Stimulated activated CD4-positive, alpha-beta T cell treated with anti-CD3 and anti-CD28 coated beads, Interleukin-12 subunit alpha, Interleukin-12 subunit beta, amount 100 ng/mL, for 4 hours (primary cell): ENCODE measurements around the gene FHOD3.
A peak's percentile ranks its signal among the peaks of the same experiment; 100 is the strongest.
"Not testable (repeated sequence)": the region's sequence is repeated elsewhere in the genome, so short reads cannot be mapped to it uniquely, and the experiment has no call there.

Experiments
- DNase-seq: peaks from one replicate; pipeline ENCODE4 v3.0.0-alpha.2; 2020

Gene FHOD3

GRCh38 chr18:36680042-36680441 lies 382.5 kb downstream of the FHOD3 start:
- no peak for DNase-seq

DNA sequence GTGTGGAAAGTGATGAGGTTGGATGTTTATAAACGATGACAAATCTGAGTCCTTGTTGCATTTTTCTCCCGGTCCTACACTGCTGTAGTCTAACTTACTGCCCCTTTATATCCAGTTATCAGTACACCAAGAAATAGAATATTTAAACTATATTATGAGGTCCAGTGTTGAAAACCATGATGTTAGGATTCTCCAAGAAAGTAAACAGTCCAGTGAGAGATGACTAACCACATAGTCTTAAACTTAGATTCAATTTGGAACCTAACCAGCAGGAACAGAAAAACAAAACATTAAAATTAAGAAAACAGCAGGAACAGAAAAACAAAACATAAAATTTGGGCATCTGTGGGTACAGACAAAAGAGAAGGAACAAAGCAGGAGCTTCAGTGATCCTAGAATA lies 388.1 kb downstream of the FHOD3 start:
- DNase-seq = no peak

GRCh38 chr18:36688020-36688965 lies 390.8 kb downstream of the FHOD3 start:
- DNase-seq = peak; percentile 35

GRCh38 chr18:36692371-36692770 lies 394.9 kb downstream of the FHOD3 start:
- DNase-seq = no peak

GRCh38 chr18:36692921-36693332 lies 395.4 kb downstream of the FHOD3 start:
- DNase-seq = no peak

DNA sequence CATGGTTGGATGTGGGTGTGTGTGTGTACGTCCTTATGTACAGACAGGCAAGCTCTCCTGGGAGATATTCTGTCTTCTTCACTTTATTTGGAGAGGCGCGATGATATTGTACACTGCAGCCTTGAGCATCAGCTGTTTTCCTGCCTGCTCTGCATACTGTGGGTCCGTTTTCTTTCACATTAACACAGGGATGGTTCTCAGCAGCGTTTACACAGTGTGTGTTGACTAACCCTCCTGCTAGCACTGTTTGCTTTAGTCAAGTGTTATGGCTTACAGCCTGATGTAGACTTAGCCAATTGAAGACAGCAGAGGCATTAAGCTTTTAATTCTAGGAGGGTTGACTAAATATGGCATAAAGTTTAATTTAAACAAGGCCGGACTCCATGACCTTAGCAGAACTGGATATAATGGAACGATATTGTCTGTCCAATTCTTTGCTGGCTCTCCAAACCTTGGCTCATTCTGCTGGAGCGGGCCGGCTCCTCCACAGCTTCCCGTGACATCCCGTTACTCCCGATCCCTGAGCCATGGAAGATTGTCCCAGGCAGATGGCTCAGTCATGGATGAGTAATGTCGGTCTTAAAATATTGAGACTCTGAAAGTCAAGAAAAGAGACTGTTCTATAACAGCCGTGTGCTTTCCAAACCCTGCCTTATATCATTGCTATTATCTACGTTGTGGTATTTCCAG lies 396.6 kb downstream of the FHOD3 start:
- DNase-seq = no peak

DNA sequence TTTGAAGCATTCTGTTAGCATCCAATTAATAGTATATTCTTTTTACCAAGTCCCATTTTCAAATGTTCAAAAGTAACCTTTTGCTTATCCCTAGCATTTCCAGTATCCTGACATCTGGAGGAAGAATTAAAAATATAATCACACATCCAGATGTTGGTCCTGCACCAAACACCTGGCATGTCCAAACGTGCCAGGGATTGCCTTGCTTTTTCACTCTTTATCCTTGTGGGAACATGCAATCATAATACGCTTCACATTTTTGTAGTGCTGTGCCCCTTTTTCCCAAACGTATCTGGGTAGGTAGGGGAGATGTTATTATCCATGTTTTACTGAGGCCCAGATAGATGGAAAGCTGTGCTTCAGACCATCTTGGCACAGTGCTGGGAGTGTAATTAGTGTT lies 398.3 kb downstream of the FHOD3 start:
- DNase-seq = no peak

DNA sequence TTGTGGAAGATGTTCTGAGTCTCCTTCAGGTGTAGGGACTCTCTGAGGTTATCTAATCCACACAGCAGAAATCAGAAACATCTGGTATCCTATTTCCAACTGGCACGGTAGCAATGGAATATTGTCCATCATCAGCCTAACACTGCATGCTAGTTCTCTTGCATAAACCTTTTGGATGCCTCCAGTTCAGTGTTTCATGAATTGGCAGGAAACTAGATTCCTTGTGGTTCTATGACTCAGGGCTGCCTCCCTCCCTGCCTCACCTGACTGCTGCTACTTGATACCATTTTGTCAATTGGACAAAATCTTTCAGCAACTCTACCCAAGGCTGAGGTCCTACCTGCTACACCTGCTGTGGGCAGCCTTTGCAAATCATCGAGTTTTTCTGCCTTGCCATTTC lies 400.4 kb downstream of the FHOD3 start:
- no peak for DNase-seq

- DNase-seq = no peak
These were observed 403.4 kb downstream of the FHOD3 start for GRCh38 chr18:36700955-36701354.

GRCh38 chr18:36702401-36703013 lies 405.0 kb downstream of the FHOD3 start:
- no peak for DNase-seq

DNA sequence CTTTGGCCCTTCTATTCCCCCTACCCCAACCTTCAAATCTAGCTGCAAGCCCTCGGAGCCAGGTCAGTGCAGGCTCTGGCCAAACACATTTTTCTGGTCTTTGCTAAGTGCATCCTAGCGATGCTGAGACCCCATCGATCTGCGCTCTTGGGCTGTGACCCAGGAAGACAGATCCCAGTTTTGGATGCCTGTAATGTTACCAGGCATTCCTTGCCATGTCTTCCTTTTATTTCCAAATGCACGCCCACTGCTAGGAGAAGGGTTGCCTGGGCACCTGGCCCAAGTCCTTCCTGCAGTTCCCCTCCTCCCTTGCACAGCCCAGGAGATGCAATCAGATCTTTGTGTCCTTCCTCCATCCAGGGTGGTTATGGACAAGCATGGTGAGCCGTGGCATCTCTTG lies 406.6 kb downstream of the FHOD3 start:
- DNase-seq = no peak

DNA sequence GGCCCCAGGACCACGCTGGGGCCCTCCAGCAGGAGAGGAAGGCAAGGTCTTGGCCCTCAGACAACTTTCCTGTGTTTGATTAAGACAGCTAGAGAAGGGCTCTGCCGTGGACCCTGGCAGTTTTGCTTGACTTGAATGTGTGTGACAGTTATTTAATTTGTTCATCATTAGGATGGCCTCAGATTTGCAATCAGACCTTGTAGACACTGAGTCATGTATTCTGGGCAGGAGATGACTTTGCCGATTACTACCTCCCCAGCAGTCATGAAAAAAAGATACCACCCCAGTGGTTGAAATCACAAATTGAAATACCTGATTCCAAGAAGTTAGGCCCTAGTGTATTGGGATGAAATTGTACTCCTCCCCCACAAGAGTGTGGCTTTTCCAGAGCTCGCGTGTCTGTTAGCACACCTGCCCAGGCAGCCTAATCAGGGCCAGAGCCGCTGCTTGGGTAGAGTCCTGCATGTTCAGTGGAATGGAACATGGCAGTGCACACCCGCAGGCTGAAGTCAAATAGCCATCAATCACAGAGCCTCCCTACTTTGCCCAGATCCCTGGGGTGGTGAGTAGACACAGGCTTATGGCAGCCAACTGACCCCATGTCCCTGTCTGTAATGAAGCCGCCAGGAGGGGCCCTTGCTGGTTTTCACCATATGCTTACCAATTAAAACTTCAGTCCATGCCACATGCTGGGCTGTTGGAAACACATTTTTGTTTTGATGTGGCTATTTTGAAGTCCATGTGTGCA lies 408.8 kb downstream of the FHOD3 start:
- DNase-seq = no peak

DNA sequence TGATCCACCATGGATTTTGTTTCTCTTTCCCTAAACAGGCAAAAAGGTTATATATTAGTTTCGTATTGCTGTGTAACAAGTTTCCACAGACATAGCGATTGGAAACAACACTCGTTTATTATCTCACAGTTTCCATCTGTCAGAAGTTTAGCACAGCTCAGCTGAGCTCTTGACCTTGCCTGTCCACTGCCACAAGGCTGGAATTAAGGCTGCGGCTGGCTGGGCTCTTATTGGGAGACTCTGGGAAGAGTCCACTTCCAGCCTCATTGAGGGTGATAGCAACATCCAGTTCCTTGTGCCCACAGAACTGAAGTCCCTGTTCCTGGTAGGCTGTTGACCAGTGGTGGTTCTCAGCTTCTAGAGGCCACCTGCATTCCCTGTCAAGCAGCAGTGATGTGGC lies 410.9 kb downstream of the FHOD3 start:
- DNase-seq = no peak

GRCh38 chr18:36709315-36709714 lies 411.8 kb downstream of the FHOD3 start:
- no peak for DNase-seq

DNA sequence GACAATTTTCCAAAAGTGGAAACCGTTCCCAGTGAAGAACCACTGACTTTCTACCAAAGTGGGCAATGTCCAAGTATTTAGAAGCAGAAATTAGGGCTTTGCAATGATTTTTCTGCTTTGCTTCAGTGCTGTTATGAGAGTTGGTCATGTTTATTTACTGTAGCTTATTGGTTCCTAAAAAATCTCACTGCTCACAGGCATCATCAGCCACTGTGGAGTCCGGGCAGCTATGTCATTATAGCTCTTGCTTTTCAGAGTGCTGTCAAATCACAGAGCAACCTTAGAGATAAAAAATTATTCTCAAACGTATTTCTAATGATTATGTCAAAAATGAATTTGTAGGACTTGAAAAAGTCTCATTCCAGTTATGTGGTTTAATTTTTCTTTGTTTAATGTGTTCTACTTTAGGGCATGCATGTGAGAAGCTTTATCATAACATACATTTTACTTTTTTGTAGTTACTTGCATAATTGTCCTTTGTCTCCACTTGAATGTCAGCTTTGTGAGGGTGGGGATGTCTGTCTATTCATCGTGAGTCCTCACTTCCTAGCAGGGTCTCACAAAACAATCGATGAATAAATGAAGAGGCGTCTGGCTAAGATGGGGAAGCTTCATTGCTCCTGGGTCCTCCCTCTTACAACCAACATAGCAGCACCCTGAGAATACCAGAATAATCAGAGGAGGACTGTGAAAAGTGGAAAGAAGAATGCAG lies 413.7 kb downstream of the FHOD3 start:
- no peak for DNase-seq

GRCh38 chr18:36711813-36712444 lies 414.4 kb downstream of the FHOD3 start:
- no peak for DNase-seq

- no peak for DNase-seq
These were observed 417.0 kb downstream of the FHOD3 start for GRCh38 chr18:36714476-36714875.

- no peak for DNase-seq
These were observed 420.1 kb downstream of the FHOD3 start for GRCh38 chr18:36717422-36718110.

DNA sequence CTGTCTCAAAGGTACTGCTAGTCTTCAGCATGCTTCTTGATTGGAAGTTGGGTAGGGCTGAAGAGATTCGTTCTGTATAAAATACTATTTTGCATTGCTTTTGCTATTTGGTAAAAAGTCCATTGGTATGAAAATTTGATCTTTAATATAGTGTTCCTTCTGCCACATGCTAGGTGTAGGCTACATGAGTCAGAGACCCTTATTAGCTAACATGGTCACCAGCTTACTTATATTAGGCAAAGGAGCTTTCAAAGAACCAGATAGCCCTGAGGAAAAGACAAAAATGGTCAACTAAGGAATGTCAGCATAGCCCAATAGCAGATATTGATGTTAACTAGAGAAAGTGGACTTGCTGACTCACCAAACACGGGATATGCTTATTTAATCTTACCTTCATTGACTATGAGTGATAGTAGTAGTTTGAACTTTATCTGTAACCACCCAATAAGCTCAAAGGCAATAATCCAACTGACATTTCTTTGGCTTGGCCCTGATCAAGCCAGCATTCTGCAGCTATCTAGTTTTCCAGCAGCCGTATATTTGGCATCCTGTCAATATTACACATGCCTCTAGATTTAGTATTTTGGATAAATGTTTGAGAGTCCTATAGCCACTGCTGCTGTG lies 421.3 kb downstream of the FHOD3 start:
- no peak for DNase-seq

- DNase-seq = no peak
These were observed 422.1 kb downstream of the FHOD3 start for GRCh38 chr18:36719630-36720029.

DNA sequence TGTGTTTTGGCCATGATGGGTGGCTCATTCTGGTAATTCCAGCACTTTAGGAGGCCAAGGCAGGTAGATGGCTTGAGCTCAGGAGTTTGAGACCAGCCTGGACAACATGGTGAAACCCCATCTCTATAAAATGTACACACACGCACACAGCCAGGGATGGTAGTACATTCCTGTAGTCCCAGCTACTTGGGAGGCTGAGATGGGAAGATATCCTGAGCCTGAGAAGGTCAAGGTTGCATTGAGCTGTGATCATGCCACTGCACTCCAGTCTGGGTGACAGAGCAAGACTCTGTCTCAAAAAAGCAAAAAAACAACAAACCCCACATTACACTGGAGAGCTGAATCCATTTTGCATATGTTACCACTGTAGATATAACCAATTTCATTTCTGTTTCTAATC lies 423.8 kb downstream of the FHOD3 start:
- DNase-seq = not testable (repeated sequence)
